Fibroblast of lung (primary cell): Measurements from ENCODE around the gene SH3PXD2A.

Experiments
- CTCF ChIP-seq, 2 donors: IDR thresholded peaks in 1 of 2; conservative IDR thresholded peaks in 1 of 2; 1 replicate in 1 of 2; 2 replicates in 1 of 2; pipeline ENCODE4 v1.5.1; 2011 to 2012; ENCODE audit warnings: low read length in 2 of 2, control low read depth in 1 of 2, inconsistent platforms in 1 of 2, low read depth in 1 of 2, mild to moderate bottlenecking in 1 of 2
- EZH2 ChIP-seq: IDR thresholded peaks from 2 replicates; pipeline ENCODE4 v1.5.1; 2012; ENCODE audit warnings: low read length, control low read depth, mild to moderate bottlenecking; ENCODE audit errors: missing control alignments

DNA sequence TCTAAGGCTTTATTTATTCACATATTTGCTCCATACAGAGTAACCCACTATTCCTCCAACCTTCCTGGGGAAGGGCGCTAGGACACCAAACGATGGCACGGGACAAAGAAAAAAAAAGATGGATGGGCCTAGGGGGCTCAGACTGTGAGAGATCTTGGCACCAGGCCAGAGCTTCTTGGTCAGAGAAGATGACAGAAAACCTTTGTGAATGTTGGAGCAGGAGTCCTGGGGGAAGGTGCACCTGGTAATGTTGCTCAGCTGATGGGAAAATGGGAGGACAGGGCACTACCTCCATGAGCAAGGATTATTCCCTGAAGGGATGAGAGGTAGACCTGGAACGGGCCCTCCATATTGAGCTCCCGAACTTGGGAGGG lies 1.4 kb upstream of the SH3PXD2A start:
- TF ChIP-seq CTCF (conservative IDR thresholded peaks at IDR 0.05 in 1 of 2, IDR thresholded peaks at IDR 0.05 in 1 of 2; ENCODE audit: low read depth in 1 of 2, low read length in 2 of 2) (no peak), EZH2 (no peak)
